Hepatocyte (in vitro differentiated cells): ENCODE results near the gene EIF4E3.

Source experiments
- EZH2 ChIP-seq: fragments of 200-600 bp; sonication (generic); IDR thresholded peaks from 2 replicates; pipeline ENCODE4 v1.6.1; 2016; ENCODE audit warnings: antibody characterized with exemption, mild to moderate bottlenecking, borderline replicate concordance
- TF ChIP-seq, protein P1 (sequence below): fragments of 200-600 bp; sonication (generic); IDR thresholded peaks from 2 replicates; pipeline ENCODE4 v1.5.1; 2016; ENCODE audit warnings: antibody characterized with exemption, mild to moderate bottlenecking; ENCODE audit not compliant: poor library complexity

DNA sequence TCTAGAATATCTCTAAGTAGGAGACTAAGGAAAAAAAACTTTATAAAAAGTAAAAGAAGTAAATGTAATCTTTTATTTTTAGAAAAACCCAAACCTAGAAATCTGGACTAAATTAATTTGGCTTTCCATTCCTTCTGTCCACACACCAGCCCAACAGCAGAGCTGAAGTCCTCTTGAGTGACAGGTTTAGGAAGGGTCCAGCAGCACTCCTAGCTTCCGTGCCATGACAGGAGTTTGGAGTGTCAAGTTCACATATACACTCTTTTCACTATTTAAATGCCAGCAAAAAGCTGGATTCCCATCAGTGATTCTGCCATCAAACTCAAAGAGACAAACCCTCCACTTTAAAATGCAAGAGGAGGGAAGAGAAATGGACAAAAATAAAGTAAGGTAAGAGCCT, 46.7 kb upstream of the EIF4E3 start:
- TF ChIP-seq EZH2: no peak
- TF ChIP-seq, protein P1, sequence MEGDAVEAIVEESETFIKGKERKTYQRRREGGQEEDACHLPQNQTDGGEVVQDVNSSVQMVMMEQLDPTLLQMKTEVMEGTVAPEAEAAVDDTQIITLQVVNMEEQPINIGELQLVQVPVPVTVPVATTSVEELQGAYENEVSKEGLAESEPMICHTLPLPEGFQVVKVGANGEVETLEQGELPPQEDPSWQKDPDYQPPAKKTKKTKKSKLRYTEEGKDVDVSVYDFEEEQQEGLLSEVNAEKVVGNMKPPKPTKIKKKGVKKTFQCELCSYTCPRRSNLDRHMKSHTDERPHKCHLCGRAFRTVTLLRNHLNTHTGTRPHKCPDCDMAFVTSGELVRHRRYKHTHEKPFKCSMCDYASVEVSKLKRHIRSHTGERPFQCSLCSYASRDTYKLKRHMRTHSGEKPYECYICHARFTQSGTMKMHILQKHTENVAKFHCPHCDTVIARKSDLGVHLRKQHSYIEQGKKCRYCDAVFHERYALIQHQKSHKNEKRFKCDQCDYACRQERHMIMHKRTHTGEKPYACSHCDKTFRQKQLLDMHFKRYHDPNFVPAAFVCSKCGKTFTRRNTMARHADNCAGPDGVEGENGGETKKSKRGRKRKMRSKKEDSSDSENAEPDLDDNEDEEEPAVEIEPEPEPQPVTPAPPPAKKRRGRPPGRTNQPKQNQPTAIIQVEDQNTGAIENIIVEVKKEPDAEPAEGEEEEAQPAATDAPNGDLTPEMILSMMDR: no peak
